Activated CD4-positive, CD25-positive, alpha-beta regulatory T cell treated with anti-CD3 and anti-CD28 coated beads, Interleukin-2, amount 50 U/mL, for 24 hours (primary cell): Measurements from ENCODE around the gene BOD1L1.

Experiments
- ATAC-seq, 2 donors: fragments of 150-1000 bp; cut with Tn5 transposase; one replicate each; pipeline ENCODE4 v1.10.0; 2021; ENCODE audit warnings: mild to moderate bottlenecking in 1 of 2, moderate library complexity in 1 of 2

Gene BOD1L1

DNA sequence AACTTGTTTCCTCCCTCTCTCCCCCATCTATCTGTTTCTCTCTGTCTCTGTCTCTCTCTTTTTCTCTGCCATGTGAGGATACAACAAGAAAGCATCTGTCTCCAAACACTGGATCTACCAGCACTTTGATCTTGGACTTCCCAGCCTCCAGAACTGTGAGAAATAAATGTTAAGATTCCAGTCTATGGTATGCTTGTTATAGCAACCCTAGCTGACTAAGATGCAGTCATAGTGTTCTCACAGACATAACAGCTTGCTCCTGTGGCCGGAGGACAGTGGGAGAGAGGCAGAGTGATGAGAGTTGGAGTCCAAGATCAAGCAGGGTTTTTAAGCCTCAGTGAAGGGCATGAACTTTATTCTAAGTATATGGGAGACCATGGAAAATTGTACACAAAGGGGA is 74.4 kb downstream of the BOD1L1 start:
- ATAC-seq: no peak

DNA sequence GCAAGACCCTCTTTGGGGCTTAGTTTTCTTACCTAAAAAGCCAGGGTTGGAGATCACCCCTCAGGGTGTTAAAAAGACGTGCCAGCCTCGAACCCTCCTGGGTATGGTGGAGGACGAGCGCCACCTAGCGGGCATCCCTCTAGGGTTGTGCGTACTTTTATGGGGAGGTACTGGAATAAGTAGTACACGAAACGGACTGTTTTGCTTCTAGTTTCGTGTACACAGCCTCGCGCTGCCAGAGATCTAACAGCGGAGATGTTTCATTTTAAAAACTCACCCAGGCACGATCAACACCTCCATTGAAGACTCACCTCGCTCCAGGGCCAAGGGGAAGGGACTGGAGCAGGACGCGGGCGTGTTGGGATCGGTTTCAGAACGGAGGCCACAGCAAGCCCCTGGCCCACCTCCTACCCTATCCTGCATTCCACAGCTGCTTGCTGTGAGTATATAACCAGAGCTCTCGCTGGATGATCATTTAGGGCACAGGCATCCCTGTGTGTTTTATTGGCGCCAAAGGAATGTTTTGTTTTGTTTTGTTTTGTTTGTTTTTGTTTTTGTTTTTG is 78.5 kb downstream of the BOD1L1 start:
- peak; percentile 75 to 81 for ATAC-seq

DNA sequence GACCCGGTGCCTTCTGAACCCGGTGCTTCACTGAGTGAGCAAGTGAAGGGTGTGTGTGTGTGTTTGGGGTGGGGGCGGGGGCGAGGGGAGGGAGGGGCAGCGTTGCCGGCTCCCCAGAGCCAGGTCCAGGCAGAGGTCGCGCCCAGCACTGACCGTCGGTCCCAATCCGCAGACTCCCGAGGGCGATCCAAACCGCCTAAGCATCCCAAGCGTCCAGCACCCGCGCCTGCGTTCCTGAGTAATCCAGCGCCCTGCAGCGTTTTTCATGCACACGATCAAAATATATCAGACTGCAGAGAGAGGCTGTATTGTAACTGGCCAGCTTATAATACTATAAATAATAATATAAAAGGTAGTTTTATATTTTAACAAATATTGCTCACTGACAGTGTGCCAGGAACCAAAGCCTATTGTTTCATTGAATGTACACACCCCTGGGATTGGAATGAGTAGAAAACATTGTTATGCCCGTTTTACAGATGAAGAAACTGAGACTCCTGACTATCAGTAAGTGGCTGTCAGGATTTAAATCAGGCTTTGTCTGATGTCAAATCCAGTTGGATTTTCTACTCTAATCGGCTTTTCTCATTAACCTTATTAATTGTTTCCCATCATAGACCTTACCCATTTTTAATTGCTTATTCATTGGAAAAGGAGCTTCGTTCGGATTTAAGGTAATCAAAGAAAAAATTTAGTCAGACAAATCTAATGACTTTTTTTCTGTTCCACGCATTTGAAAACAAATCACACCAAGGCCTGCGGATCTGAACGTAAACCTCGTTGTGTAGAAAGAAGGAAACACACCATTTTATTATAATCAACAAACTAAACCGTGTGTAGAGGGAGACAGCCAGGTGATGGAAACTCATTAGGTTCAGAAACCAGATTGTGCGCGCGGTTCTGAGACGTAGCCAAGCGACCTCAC is 79.2 kb downstream of the BOD1L1 start:
- no peak for ATAC-seq

DNA sequence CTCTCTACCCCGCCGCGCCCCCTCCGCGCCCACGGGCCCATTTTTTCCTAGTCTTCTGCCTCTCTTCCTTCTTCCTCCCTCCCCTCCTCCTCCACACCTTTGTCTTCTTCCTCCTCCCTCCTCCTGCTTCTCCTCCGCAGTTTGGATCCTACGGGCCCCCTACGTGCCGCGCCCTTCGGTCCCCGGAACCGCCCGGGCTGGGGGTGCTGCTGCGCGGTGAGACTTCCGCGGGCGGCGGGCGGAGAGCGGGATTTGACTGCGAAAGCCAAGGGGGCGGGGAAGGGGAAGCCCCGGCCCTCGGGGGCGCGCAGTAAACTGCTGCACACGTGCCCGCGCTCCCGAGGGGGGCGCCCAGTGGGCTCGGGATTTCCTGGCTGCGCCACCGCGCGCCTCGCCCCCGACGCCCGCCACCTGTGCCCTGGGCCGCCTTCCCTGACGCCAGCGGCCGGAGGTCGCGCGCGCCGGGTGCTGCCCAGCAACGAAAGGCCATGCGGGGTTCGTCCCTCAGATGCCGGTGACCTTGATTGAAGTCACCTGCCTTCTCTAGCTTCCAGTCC is 80.0 kb downstream of the BOD1L1 start:
- no peak for ATAC-seq

- no peak for ATAC-seq
These were observed 80.5 kb downstream of the BOD1L1 start for GRCh38 chr4:13546941-13547484.

GRCh38 chr4:13546142-13546940 is 81.2 kb downstream of the BOD1L1 start:
- no peak for ATAC-seq

GRCh38 chr4:13545394-13545808 is 82.1 kb downstream of the BOD1L1 start:
- ATAC-seq: no peak

GRCh38 chr4:13544606-13545393 is 82.7 kb downstream of the BOD1L1 start:
- ATAC-seq: peak; percentile 29 to 67

- ATAC-seq: no peak
These were observed 83.5 kb downstream of the BOD1L1 start, which contains the start of gene NKX3-2 for GRCh38 chr4:13543839-13544605. TSS of gene NKX3-2 (minus strand) at chr4:13544508. CDS start at chr4:13544414, 94 bp downstream.

DNA sequence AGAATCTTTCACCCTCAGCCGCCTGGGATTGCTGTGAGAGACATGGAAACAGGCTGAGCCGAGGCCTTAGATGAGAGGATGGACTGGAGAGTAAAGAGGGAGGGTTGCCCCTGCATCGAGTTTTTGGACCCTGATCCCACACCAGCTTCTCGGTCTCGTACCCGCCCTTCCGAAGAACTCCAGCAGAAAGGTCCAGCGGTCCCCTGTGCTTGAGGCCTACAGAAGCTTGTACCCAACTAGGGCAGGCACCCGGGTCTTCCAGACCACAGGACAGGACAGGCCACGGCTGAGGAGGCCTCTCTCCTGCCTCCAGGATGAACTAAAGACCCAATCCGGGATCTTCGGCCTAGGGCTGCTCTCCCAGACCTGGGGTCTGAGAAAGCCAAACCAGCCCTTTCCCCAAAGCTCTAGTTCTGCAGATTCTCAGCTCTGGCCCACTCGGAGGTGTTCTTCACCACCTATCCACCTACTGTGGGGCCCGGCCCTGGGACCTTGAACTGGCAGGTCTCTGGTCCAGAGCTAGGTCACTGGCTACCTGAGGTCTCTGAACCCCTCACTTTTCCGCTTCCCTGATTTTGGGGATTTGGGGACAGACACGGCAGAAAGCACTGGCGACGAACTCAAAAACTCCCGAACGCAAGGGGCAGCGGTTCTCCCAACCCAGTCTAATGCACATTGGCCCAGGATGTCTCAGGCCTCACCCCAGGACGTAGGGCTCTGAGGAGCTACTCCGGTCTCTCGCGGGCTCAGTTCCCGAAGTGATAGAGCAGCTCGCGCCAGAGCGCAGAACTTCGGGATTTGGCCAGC is 84.3 kb downstream of the BOD1L1 start:
- no peak for ATAC-seq

DNA sequence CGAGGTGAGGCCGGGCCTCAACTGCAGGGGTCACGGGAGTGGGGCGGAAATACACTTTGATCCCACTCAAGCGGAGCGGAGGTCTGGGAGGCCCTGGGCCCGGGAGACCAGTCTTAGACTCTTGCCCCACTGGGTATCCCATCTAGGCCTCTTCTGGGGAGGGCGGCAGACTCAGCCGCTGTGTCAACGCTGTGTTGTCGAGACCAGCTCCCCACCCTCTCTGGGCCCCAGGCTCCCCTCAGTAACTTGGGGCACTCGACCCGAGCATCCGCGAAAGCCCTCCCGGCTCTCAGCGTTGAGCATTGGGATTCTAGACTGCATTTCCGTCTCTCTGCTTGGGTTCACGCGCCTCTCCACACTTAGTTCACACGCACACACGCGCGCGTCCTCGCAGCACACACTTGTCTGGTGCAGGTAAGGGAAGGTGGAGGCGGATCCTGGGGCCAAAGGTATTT is 84.9 kb downstream of the BOD1L1 start:
- no peak for ATAC-seq

DNA sequence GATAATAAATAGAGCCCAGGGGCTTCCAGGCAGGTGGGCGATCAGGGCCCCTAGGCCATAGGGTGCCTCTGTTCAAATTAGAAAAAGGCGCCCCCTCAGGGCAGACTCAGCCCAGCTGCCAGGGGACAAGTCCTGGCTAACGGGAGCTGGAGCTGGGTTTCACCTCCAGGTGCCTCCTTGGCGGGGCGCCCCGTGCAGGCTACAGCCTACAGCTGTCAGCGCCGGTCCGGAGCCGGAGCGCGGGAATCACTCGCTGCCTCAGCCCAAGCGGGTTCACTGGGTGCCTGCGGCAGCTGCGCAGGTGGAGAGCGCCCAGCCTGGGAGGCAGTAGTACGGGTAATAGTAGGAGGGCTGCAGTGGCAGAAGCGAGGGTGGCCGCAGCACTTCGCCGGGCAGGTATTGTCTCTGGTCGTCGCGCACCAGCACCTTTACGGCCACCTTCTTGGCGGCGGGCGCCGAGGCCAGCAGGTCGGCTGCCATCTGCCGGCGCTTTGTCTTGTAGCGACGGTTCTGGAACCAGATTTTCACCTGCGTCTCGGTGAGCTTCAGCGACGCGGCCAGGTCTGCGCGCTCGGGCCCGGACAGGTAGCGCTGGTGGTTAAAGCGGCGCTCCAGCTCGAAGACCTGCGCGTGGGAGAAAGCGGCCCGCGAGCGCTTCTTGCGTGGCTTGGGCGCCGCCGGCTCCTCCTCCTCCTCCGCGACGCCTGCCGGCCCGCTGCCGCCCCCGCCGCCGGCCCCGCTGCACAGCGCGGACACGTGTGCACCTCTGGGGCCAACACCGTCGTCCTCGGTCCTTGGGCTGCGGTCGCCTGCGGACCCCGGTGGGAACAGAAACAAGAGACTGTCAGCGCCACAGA is 85.6 kb downstream of the BOD1L1 start:
- no peak for ATAC-seq

- no peak for ATAC-seq
These were observed 86.3 kb downstream of the BOD1L1 start for GRCh38 chr4:13541176-13541604.

GRCh38 chr4:13540446-13541175 is 86.9 kb downstream of the BOD1L1 start:
- ATAC-seq: no peak

DNA sequence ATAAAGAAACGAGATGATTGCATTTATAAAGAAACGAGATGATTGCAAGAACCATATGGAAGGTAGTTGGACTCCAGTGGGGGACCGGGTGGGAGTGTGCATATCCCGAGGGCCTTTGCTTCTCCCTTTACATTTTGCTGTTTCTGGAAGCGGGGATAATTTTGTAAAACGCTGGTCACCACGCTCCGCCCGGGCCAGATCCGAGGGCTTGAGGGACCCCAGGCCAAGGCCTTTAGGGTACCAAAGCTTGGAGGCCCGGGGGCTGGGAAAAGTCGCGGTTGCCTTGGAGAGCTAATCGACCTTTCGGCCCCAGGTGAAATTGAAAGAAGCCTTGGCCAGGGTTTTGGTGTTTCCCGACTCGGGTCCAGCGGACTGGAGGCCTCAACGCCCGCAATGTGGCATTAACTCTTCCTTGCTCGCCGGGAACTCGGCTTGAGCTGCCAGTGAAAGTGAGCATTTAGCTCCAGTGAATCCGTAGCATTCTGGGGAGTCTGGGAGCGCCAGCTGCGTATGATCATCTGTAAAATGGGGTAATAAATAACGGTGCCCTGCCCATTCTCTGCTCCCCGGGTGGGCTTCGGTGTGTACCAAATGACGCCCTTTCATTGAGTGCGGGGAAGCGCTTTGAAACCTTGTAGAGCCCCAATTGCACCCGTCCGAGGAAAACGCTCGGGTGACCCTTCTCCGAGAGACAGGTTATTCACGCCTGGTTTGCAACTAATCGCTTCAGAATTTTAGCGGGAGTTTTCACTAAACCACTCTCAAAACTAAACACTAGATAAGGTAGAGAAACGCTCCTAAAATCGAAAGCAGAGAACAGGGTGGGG is 87.7 kb downstream of the BOD1L1 start:
- ATAC-seq: no peak

DNA sequence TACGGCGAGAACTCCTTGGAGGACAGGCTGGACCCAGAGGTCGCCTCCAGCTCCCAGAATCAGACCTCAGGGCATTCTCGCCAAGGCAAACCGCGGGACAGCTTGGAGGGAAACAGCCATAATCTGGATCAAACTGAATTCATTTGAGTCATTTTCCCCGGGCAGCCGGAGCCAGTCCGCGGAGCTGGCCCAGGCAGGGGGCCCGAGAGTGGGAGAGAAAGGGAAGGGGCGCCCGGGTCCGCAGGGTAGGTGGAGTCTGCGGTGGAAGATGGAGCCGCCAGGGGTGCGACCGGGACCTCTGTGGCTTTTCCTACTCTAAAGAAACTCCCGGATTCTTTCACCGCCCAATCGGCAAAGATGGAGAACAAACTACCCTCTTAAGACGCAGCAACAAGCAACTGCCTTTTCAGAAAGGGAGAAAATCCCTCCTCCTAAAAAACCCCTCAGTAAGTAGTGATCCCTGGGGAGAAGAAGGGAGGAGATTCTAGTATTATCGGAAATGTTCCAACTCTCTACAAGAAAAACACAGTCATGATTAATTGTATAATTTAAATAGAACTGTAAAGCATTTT is 88.4 kb downstream of the BOD1L1 start:
- ATAC-seq: no peak

- ATAC-seq: no peak
These were observed 89.0 kb downstream of the BOD1L1 start for GRCh38 chr4:13538427-13538973.
